RCC 7860 (cell line): Measurements from ENCODE around the gene PMM2.

Experiments used
- DNase-seq: peaks from one replicate; pipeline ENCODE4 v3.0.0-alpha.2; 2015; ENCODE audit warnings: low spot score
- FAIRE-seq: peaks from 2 replicates; lab custom pipeline; 2012; peaks lifted over from hg19 to GRCh38; lab: Jason Lieb, UNC

PMM2 gene

GRCh38 chr16:8848231-8848938 is 50.7 kb downstream of the PMM2 start:
- DNase-seq (no peak), FAIRE-seq (no peak)

- peak; percentile 43 for FAIRE-seq
- peak; percentile 62 for DNase-seq
Observed at GRCh38 chr16:8848939-8849391, 51.3 kb downstream of the PMM2 start.

- DNase-seq (no peak), FAIRE-seq (no peak)
Observed at GRCh38 chr16:8849411-8850011, 51.9 kb downstream of the PMM2 start.

GRCh38 chr16:8850279-8850885 is 52.7 kb downstream of the PMM2 start:
- peak; percentile 82 for DNase-seq
- FAIRE-seq: peak; percentile 16

GRCh38 chr16:8851761-8852403 is 54.2 kb downstream of the PMM2 start:
- no peak for FAIRE-seq
- DNase-seq: no peak

GRCh38 chr16:8852534-8852933 is 54.9 kb downstream of the PMM2 start:
- FAIRE-seq (no peak), DNase-seq (no peak)

GRCh38 chr16:8853150-8853549 is 55.5 kb downstream of the PMM2 start:
- FAIRE-seq: no peak
- DNase-seq: no peak

GRCh38 chr16:8853611-8854010 is 56.0 kb downstream of the PMM2 start:
- FAIRE-seq (no peak), DNase-seq (no peak)

- FAIRE-seq: no peak
Observed at GRCh38 chr16:8854298-8854948, 56.8 kb downstream of the PMM2 start.

GRCh38 chr16:8855051-8855786 is 57.6 kb downstream of the PMM2 start:
- no peak for FAIRE-seq

More at GRCh38 chr16:8854298-8854948, 56.8 kb downstream of the PMM2 start:
- DNase-seq: no peak

GRCh38 chr16:8855972-8856371 is 58.3 kb downstream of the PMM2 start:
- no peak for DNase-seq
- FAIRE-seq: no peak

More at GRCh38 chr16:8855051-8855786, 57.6 kb downstream of the PMM2 start:
- no peak for DNase-seq

- DNase-seq (no peak), FAIRE-seq (no peak)
Observed at GRCh38 chr16:8858994-8859912, 61.6 kb downstream of the PMM2 start.

- DNase-seq (no peak), FAIRE-seq (no peak)
Observed at GRCh38 chr16:8859913-8860881, 62.6 kb downstream of the PMM2 start.

- no peak for DNase-seq
- FAIRE-seq: no peak
Observed at GRCh38 chr16:8861563-8862308, 64.1 kb downstream of the PMM2 start.

GRCh38 chr16:8862309-8863130 is 64.9 kb downstream of the PMM2 start:
- DNase-seq (no peak), FAIRE-seq (no peak)

- FAIRE-seq: no peak
- peak; percentile 60 for DNase-seq
Observed at GRCh38 chr16:8863594-8864424, 66.2 kb downstream of the PMM2 start.
